PC-3 (cell line): ENCODE results near the gene KRT5. TPM values are rescaled to one million over a fixed set of nuclear protein-coding genes. Genes with fewer than 3 reads are reported as not detected.

Source experiments
- ATAC-seq: fragments of 200-7000 bp; cut with Tn5 transposase; 2 replicates; pipeline ENCODE4 v1.9.1; 2020; ENCODE audit warnings: mild to moderate bottlenecking, moderate library complexity
- BruUV-seq: library from RNA; stranded (reverse); fragments of 400-500 nt; replicated peaks from 2 replicates; lab custom pipeline; 2021; lab: Mats Ljungman, UMichigan
- CTCF ChIA-PET: fragments of 300-600 bp; sonication (Branson Sonifier 250); formaldehyde crosslinking; loops from one replicate; lab custom pipeline; 2022; ENCODE audit warnings: antibody characterized with exemption; lab: Charles Lee
- POLR2A ChIA-PET: fragments of 300-600 bp; sonication (Branson Sonifier 250); formaldehyde crosslinking; loops from one replicate; lab custom pipeline; 2022; ENCODE audit warnings: antibody characterized with exemption; ENCODE audit not compliant: unreplicated experiment; lab: Charles Lee
- DNase-seq: peaks from one replicate; pipeline ENCODE4 v3.0.0-alpha.2; 2015
- H2AFZ ChIP-seq: fragments of 300-600 bp; sonication (generic); 2 replicates; pipeline ENCODE4 v1.6.0; 2016; ENCODE audit warnings: antibody characterized with exemption, low read length
- H3F3A ChIP-seq: fragments of 300-600 bp; sonication (generic); one replicate; pipeline ENCODE4 v1.6.0; 2017; ENCODE audit warnings: antibody characterized with exemption, low read length, control low read depth, mild to moderate bottlenecking; ENCODE audit not compliant: unreplicated experiment
- H3K27ac ChIP-seq: fragments of 300-600 bp; sonication (generic); 2 replicates; pipeline ENCODE4 v1.5.1; 2016; ENCODE audit warnings: mild to moderate bottlenecking, low read length
- H3K27me3 ChIP-seq: fragments of 300-600 bp; sonication (generic); 2 replicates; pipeline ENCODE4 v1.6.1; 2016; ENCODE audit warnings: low read length, mixed read lengths
- H3K36me3 ChIP-seq: fragments of 300-600 bp; sonication (generic); 2 replicates; pipeline ENCODE4 v1.6.1; 2016; ENCODE audit warnings: low read depth, mixed run types, low read length, mixed read lengths
- H3K4me1 ChIP-seq: fragments of 300-600 bp; sonication (generic); 2 replicates; pipeline ENCODE4 v1.5.1; 2016; ENCODE audit warnings: low read length; ENCODE audit not compliant: insufficient read depth
- H3K4me2 ChIP-seq: fragments of 300-600 bp; sonication (generic); 2 replicates; pipeline ENCODE4 v1.6.0; 2016; ENCODE audit warnings: low read length
- H3K4me3 ChIP-seq: fragments of 300-600 bp; sonication (generic); 2 replicates; pipeline ENCODE4 v1.5.1; 2016; ENCODE audit warnings: mild to moderate bottlenecking, low read length, mixed read lengths
- H3K79me2 ChIP-seq: fragments of 300-600 bp; sonication (generic); 2 replicates; pipeline ENCODE4 v1.6.1; 2017; ENCODE audit warnings: low read length, mixed read lengths
- H3K9ac ChIP-seq: fragments of 300-600 bp; sonication (generic); 2 replicates; pipeline ENCODE4 v1.6.0; 2016; ENCODE audit warnings: mild to moderate bottlenecking, low read length
- H3K9me2 ChIP-seq: fragments of 300-600 bp; sonication (generic); replicated peaks from 2 replicates; pipeline ENCODE4 v1.6.1; 2016; ENCODE audit warnings: mixed run types, low read length, mixed read lengths
- H3K9me3 ChIP-seq: fragments of 300-600 bp; sonication (generic); 2 replicates; pipeline ENCODE4 v1.6.1; 2016; ENCODE audit warnings: low read length, mixed read lengths
- H4K20me1 ChIP-seq: fragments of 300-600 bp; sonication (generic); 2 replicates; pipeline ENCODE4 v1.6.1; 2016; ENCODE audit warnings: low read length, mixed read lengths
- EZH2 ChIP-seq: fragments of 300-600 bp; sonication (generic); IDR thresholded peaks from one replicate; pipeline ENCODE4 v1.6.1; 2017; ENCODE audit warnings: antibody characterized with exemption, mild to moderate bottlenecking, low read length; ENCODE audit not compliant: unreplicated experiment
- EZH2phosphoT487 ChIP-seq: fragments of 300-600 bp; sonication (generic); IDR thresholded peaks from 2 replicates; pipeline ENCODE4 v1.6.1; 2018; ENCODE audit warnings: mild to moderate bottlenecking, antibody characterized with exemption, low read length, borderline replicate concordance
- intact Hi-C: fragments of 100-400 bp; cut with micrococcal nuclease; formaldehyde crosslinking; loops from 2 replicates; pipeline ENCODE4 v1.9.0; 2023
- total RNA-seq: library from RNA; depleted of rRNA; stranded (reverse); fragments of >200 nt; gene quantifications from 2 replicates; pipeline ENCODE4 v1.2.3, GENCODE V29; 2014
- TF ChIP-seq, protein P1 (sequence below): fragments of 300-600 bp; sonication (generic); conservative IDR thresholded peaks from 2 replicates; pipeline ENCODE4 v1.5.1; 2017; ENCODE audit warnings: antibody characterized with exemption, low read depth, mild to moderate bottlenecking, low read length

Gene KRT5
- total RNA-seq, 1 experiment from 2014 or later: not detected

DNA sequence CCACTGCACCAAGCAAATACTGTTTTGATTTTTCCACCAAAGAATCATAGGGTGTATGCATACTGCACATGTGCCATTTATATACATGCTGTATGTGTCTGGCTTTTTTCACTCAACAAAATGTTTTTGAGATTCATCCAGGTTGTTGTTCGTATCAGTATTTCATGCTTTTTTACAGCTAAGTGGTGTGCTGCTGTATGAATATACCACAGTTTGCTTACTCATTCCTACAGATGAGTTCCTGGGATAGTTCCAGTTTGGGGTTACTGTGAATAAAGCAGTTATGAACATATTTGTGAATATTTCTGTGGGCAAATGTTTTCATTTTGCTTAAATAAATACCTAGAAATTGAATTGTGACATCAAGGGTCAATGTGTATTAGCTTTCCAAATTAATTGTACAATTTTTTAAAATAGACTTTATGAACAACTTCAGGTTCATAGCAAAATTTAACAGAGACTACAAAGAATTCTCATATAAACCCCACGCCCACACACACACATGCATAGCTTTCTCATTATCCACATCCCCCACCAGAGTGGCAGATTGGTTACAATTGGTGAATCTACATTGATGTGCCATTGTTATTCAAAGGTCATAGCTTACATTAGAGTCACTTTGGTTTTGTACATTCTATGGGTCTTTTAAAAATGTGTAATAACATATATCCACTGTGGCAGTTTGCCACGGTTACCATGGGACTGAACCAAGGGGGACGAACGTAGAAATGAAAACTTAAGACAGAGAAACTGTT lies 20.2 kb downstream of the KRT5 start:
- H3F3A ChIP-seq: no peaks in the 10 kb centered on the region
- no peak overlapping the region for H2AFZ ChIP-seq
- no peak overlapping the region for H3K9ac ChIP-seq
- TF ChIP-seq EZH2 (no peak), EZH2phosphoT487 (no peak)
- no TSS peak for BruUV-seq
- H3K9me2 ChIP-seq: no peaks in the 10 kb centered on the region
- peak overlapping the region; percentile 0; the same call in 1 of the 2 replicates for H3K27ac ChIP-seq
- ChIA-PET POLR2A (no interaction called here), CTCF (no interaction called here)
- peak; percentile 54 for DNase-seq
- ATAC-seq: no peak
- no peaks in the 10 kb centered on the region for H3K79me2 ChIP-seq
- no peaks in the 10 kb centered on the region for H3K9me3 ChIP-seq
- intact Hi-C loops: loop anchor here (10.0 kb wide), 1 partner anchor 55 kb away; no protein-coding TSS in a partner anchor
- peaks cover 28% of the 10 kb centered on the region for H3K4me1 ChIP-seq
- no peaks in the 10 kb centered on the region for H3K36me3 ChIP-seq
- no peak overlapping the region for H3K4me3 ChIP-seq
- no peak overlapping the region for H3K4me2 ChIP-seq
- H3K27me3 ChIP-seq: no peaks in the 10 kb centered on the region
- no peaks in the 10 kb centered on the region for H4K20me1 ChIP-seq

- no peaks in the 10 kb centered on the region for H3K79me2 ChIP-seq
- CTCF ChIA-PET: no interaction called here
- POLR2A ChIA-PET: no interaction called here
- peaks cover 39% of the 10 kb centered on the region for H3K4me1 ChIP-seq
- no peaks in the 10 kb centered on the region for H3K9me2 ChIP-seq
- no TSS peak for BruUV-seq
- no peaks in the 10 kb centered on the region for H3K9me3 ChIP-seq
- TF ChIP-seq EZH2: no peak
- TF ChIP-seq, protein P1, sequence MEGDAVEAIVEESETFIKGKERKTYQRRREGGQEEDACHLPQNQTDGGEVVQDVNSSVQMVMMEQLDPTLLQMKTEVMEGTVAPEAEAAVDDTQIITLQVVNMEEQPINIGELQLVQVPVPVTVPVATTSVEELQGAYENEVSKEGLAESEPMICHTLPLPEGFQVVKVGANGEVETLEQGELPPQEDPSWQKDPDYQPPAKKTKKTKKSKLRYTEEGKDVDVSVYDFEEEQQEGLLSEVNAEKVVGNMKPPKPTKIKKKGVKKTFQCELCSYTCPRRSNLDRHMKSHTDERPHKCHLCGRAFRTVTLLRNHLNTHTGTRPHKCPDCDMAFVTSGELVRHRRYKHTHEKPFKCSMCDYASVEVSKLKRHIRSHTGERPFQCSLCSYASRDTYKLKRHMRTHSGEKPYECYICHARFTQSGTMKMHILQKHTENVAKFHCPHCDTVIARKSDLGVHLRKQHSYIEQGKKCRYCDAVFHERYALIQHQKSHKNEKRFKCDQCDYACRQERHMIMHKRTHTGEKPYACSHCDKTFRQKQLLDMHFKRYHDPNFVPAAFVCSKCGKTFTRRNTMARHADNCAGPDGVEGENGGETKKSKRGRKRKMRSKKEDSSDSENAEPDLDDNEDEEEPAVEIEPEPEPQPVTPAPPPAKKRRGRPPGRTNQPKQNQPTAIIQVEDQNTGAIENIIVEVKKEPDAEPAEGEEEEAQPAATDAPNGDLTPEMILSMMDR: no peak
- TF ChIP-seq EZH2phosphoT487: no peak
- no peaks in the 10 kb centered on the region for H3K36me3 ChIP-seq
- ATAC-seq (no peak), DNase-seq (no peak)
- H3F3A ChIP-seq: no peaks in the 10 kb centered on the region
- no peak overlapping the region for H3K4me2 ChIP-seq
- no peaks in the 10 kb centered on the region for H3K27me3 ChIP-seq
- intact Hi-C loops: no loop called here
- H3K9ac ChIP-seq: no peak overlapping the region
- no peak overlapping the region for H3K27ac ChIP-seq
- no peak overlapping the region for H2AFZ ChIP-seq
- no peaks in the 10 kb centered on the region for H4K20me1 ChIP-seq
- no peak overlapping the region for H3K4me3 ChIP-seq
Measured at GRCh38 chr12:52498946-52499345, 21.2 kb downstream of the KRT5 start.

- H2AFZ ChIP-seq: no peak overlapping the region
- DNase-seq (no peak), ATAC-seq (no peak)
- no peak overlapping the region for H3K4me3 ChIP-seq
- ChIA-PET POLR2A (no interaction called here), CTCF (no interaction called here)
- H3K9me2 ChIP-seq: no peaks in the 10 kb centered on the region
- no peaks in the 10 kb centered on the region for H3F3A ChIP-seq
- H4K20me1 ChIP-seq: no peaks in the 10 kb centered on the region
- no peaks in the 10 kb centered on the region for H3K79me2 ChIP-seq
- intact Hi-C loops: no loop called here
- H3K36me3 ChIP-seq: no peaks in the 10 kb centered on the region
- H3K9ac ChIP-seq: no peak overlapping the region
- peaks cover 48% of the 10 kb centered on the region for H3K4me1 ChIP-seq
- H3K4me2 ChIP-seq: no peak overlapping the region
- H3K9me3 ChIP-seq: no peaks in the 10 kb centered on the region
- H3K27ac ChIP-seq: no peak overlapping the region
- H3K27me3 ChIP-seq: no peaks in the 10 kb centered on the region
- no TSS peak for BruUV-seq
- TF ChIP-seq EZH2: no peak
- TF ChIP-seq EZH2phosphoT487: no peak
- TF ChIP-seq, protein P1: no peak
Measured at GRCh38 chr12:52497975-52498374, 22.2 kb downstream of the KRT5 start.
